Uterus (tissue), 4 donors: ENCODE data around the gene PCDH1. TPM values are rescaled to one million over a fixed set of nuclear protein-coding genes. Genes with fewer than 3 reads are reported as not detected.

Experiments used
- DNase-seq, 2 donors: peaks; one replicate each; pipeline ENCODE4 v3.0.0-alpha.2; 2019 to 2020
- H3K27ac ChIP-seq, 2 donors: fragments of 200-600 bp; sonication (generic); 1 replicate in 1 of 2; 2 replicates in 1 of 2; pipeline ENCODE4 v1.5.1; 2016 to 2018
- H3K27me3 ChIP-seq, 2 donors: fragments of 200-600 bp; sonication (generic); one replicate each; pipeline ENCODE4 v1.5.1; 2018 to 2019; ENCODE audit warnings: control low read depth in 1 of 2
- H3K36me3 ChIP-seq, 2 donors: fragments of 200-600 bp; sonication (generic); one replicate each; pipeline ENCODE4 v1.5.1; 2019; ENCODE audit warnings: control low read depth in 1 of 2
- H3K4me1 ChIP-seq, 2 donors: fragments of 200-600 bp; sonication (generic); one replicate each; pipeline ENCODE4 v1.5.1; 2018 to 2019; ENCODE audit warnings: control low read depth in 1 of 2
- H3K4me3 ChIP-seq, 2 donors: fragments of 200-600 bp; sonication (generic); 1 replicate in 1 of 2; 2 replicates in 1 of 2; pipeline ENCODE4 v1.5.1; 2018 to 2019; ENCODE audit warnings: mild to moderate bottlenecking in 1 of 2
- H3K9me3 ChIP-seq, 2 donors: fragments of 200-600 bp; sonication (generic); one replicate each; pipeline ENCODE4 v1.5.1; 2019; ENCODE audit warnings: control low read depth in 1 of 2
- CTCF ChIP-seq, 4 experiments: fragments of 200-600 bp in 2 of 4; fragments of 450-650 bp in 2 of 4; sonication (generic) in 2 of 4; IDR thresholded peaks; one replicate each; pipeline ENCODE4 v1.5.1; 2016 to 2019; ENCODE audit warnings: antibody characterized with exemption in 4 of 4, mild to moderate bottlenecking in 2 of 4, moderate library complexity in 1 of 4
- POLR2A ChIP-seq, 2 donors: fragments of 450-650 bp; IDR thresholded peaks; one replicate each; pipeline ENCODE4 v1.6.1; 2016; ENCODE audit warnings: antibody characterized with exemption in 2 of 2, mild to moderate bottlenecking in 1 of 2, moderate library complexity in 1 of 2
- intact Hi-C: fragments of 100-400 bp; cut with DNase I; formaldehyde crosslinking; loops from one replicate; pipeline ENCODE4 v1.15.1; 2023; ENCODE audit warnings: low total_unique reads
- total RNA-seq, 4 donors: library from RNA; depleted of rRNA in 3 of 4; stranded (reverse); fragments of >200 nt in 3 of 4; gene quantifications; one replicate each; pipeline versions ENCODE4 v1.1.0 to v1.2.4, GENCODE V29; 2014 to 2023
- donor health status: DM: yes; HTN: yes; CAD: no.

The PCDH1 gene
- total RNA-seq, 4 donors from 2014 or later: 29.2 to 46.7 (median 31.5) TPM

GRCh38 chr5:141919218-141920119 lies 41.3 kb upstream of the PCDH1 start:
- H3K27ac ChIP-seq: no peak overlapping the region
- H3K4me1 ChIP-seq: peaks cover 3 to 4% of the 10 kb centered on the region in 2 donors
- no peaks in the 10 kb centered on the region for H3K9me3 ChIP-seq
- H3K27me3 ChIP-seq: no peaks in the 10 kb centered on the region
- TF ChIP-seq POLR2A (IDR thresholded peaks at IDR 0.05) (no peak), CTCF (IDR thresholded peaks at IDR 0.05) (no peak)
- intact Hi-C loops: no loop called here
- no peaks in the 10 kb centered on the region for H3K36me3 ChIP-seq
- no peak for DNase-seq
- H3K4me3 ChIP-seq: no peak overlapping the region

GRCh38 chr5:141917760-141918159 lies 39.5 kb upstream of the PCDH1 start:
- Histone ChIP-seq H3K27me3 (no peaks in the 10 kb centered on the region), H3K9me3 (no peaks in the 10 kb centered on the region), H3K4me1 (no peaks in the 10 kb centered on the region), H3K27ac (no peak overlapping the region), H3K36me3 (no peaks in the 10 kb centered on the region), H3K4me3 (no peak overlapping the region)
- intact Hi-C loops: no loop called here
- no peak for DNase-seq
- no peak for TF ChIP-seq POLR2A (IDR thresholded peaks at IDR 0.05)
- no peak for TF ChIP-seq CTCF (IDR thresholded peaks at IDR 0.05)

- no peak overlapping the region for H3K27ac ChIP-seq
- intact Hi-C loops: no loop called here
- no peaks in the 10 kb centered on the region for H3K27me3 ChIP-seq
- no peak for TF ChIP-seq POLR2A (IDR thresholded peaks at IDR 0.05)
- no peak for TF ChIP-seq CTCF (IDR thresholded peaks at IDR 0.05)
- no peaks in the 10 kb centered on the region for H3K9me3 ChIP-seq
- H3K4me1 ChIP-seq: no peaks in the 10 kb centered on the region
- no peaks in the 10 kb centered on the region for H3K36me3 ChIP-seq
- no peak overlapping the region for H3K4me3 ChIP-seq
- DNase-seq: no peak
These were observed 38.3 kb upstream of the PCDH1 start for GRCh38 chr5:141916522-141916921.

DNA sequence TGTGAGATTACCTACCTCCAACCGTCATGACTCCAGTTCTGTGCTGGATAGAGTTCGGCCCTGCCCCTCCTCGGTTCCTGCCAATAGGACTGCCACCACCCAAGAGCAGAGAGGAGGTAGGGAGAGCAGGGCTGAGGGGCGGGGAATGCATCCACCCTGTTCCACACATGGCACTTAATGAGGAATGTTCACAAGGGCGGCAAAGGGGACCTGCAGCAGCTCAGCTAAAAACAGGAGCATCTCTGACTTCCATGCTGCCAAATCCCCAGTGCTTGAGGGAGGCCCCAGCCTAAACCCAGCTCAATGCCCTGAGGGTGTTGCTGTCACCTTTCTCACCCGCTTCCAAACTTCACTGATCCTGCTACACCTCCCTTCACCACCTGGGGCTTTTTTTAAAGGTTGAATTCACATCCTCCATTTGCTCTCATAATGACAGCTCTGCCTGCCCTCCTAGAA lies 37.7 kb upstream of the PCDH1 start:
- intact Hi-C loops: no loop called here
- no peaks in the 10 kb centered on the region for H3K36me3 ChIP-seq
- H3K4me1 ChIP-seq: no peaks in the 10 kb centered on the region
- no peaks in the 10 kb centered on the region for H3K9me3 ChIP-seq
- H3K4me3 ChIP-seq: no peak overlapping the region
- no peak for DNase-seq
- no peaks in the 10 kb centered on the region for H3K27me3 ChIP-seq
- no peak overlapping the region for H3K27ac ChIP-seq
- TF ChIP-seq CTCF (IDR thresholded peaks at IDR 0.05): no peak
- TF ChIP-seq POLR2A (IDR thresholded peaks at IDR 0.05): no peak

DNA sequence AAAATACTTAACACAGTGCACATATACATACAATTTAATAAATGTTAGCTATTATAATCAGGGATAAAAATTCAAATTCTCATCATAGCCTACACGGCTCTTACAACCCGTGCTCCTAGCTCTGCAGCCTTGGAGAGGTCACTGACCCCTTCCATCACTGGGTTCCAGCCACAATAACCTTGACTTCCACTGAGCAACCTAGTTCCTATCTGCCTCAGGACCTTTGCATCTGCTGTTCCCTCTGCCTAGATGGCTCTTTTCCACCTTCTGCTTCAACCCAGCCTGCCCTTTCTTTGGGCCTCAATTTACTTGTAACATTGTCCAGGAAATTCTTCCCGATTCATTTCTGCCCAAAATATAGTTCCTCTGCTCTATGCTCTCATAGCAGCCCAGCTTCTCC lies 36.6 kb upstream of the PCDH1 start:
- DNase-seq: no peak
- TF ChIP-seq CTCF (IDR thresholded peaks at IDR 0.05) (no peak), POLR2A (IDR thresholded peaks at IDR 0.05) (no peak)
- no peaks in the 10 kb centered on the region for H3K4me1 ChIP-seq
- intact Hi-C loops: no loop called here
- no peak overlapping the region for H3K27ac ChIP-seq
- H3K36me3 ChIP-seq: no peaks in the 10 kb centered on the region
- no peak overlapping the region for H3K4me3 ChIP-seq
- H3K27me3 ChIP-seq: no peaks in the 10 kb centered on the region
- H3K9me3 ChIP-seq: no peaks in the 10 kb centered on the region
